Astrocyte of the spinal cord (primary cell): ENCODE results near the gene ISLR2.

Experiments used
- DNase-seq: peaks from one replicate; pipeline ENCODE4 v3.0.0; 2011; ENCODE audit warnings: low read depth, low spot score
- H3K4me3 ChIP-seq: 2 replicates; pipeline ENCODE4 v1.5.1; 2011; ENCODE audit warnings: low read depth, mild to moderate bottlenecking, low read length, moderate library complexity
- in situ Hi-C: cut with HindIII; loops from 2 replicates; pipeline ENCODE4 v1.10.0; 2017; ENCODE audit warnings: low sequenced_read_pairs
- TF ChIP-seq, protein P1 (sequence below): IDR thresholded peaks from 2 replicates; pipeline ENCODE4 v1.5.1; 2012; ENCODE audit warnings: low read depth, mild to moderate bottlenecking, low read length, inconsistent platforms

The ISLR2 gene

DNA sequence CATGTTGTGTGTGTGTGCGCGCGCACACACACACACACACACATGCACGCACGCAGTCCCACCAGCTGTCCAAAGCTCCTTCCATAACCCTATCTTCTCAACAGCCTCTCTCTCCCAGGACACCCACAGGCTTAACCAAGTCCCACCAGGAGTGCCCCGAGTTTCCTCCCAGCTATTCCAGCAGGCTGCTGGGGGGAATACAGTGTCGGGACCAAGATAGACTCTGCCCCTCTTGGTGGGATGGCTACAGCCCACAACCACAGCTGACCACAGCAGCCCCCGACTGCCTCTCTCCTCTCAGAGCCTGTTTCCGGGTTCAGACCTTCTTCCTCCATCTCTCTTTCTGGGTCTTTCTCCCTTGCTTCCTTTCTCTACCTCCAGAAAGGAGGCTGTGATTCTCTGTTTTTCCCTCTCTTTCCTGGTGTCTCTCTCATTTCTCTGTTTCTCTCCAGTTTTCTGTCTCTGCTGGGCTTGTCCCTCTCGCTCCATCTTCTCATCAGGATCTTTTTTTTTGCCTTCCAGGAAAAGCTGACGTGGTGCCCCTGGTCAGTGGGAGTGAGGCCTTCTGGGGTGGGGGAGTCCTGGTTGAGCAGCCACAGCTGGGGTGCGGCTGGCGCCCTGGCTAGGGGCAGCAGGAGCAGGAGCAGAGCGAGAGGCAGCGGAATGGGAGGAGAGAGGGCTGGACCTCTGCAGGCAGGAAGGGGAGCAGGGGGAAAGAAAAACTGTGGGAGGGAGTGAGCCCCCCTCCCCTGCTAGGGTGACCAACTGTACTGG, 39.9 kb downstream of the ISLR2 start:
- no peak for DNase-seq
- in situ Hi-C loops, result no loop called here
- H3K4me3 ChIP-seq, result no peak overlapping the region
- TF ChIP-seq, protein P1, sequence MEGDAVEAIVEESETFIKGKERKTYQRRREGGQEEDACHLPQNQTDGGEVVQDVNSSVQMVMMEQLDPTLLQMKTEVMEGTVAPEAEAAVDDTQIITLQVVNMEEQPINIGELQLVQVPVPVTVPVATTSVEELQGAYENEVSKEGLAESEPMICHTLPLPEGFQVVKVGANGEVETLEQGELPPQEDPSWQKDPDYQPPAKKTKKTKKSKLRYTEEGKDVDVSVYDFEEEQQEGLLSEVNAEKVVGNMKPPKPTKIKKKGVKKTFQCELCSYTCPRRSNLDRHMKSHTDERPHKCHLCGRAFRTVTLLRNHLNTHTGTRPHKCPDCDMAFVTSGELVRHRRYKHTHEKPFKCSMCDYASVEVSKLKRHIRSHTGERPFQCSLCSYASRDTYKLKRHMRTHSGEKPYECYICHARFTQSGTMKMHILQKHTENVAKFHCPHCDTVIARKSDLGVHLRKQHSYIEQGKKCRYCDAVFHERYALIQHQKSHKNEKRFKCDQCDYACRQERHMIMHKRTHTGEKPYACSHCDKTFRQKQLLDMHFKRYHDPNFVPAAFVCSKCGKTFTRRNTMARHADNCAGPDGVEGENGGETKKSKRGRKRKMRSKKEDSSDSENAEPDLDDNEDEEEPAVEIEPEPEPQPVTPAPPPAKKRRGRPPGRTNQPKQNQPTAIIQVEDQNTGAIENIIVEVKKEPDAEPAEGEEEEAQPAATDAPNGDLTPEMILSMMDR, result no peak

DNA sequence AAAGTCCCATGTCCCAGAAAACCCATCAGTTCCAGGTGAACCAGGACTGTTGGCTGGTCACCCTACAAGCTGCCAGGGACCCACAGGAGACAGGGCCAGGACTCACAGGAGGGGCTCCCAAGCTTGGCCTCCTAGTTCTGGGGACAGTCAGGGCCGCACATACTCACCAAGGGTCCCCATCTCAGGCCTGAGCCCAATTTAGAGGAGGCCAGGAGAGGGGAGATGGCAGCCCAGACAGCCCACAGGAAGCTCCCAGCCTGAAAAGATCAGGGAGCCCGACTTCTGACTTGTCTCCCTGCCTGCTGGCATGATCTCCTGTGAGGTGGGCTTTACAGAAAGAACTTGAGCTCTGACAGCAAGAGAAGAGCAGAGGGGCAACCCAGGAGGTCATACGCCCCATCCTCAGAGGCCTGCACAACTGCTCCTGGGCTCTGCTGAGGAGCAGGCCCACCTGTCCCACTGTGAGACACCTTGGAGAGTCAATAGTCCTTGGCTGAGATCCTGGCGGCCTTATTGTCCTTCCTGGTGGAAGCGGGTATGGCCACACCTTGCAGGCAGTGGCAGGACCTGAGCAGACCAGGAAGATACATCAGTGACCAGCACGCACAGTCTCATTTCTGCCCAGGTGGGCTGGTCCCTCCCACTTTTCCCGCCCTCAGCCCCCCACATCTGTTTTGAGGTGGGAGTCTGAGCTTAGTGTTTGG, 40.6 kb downstream of the ISLR2 start:
- TF ChIP-seq, protein P1, result no peak
- DNase-seq, result no peak
- H3K4me3 ChIP-seq, result no peak overlapping the region
- in situ Hi-C loops, result no loop called here

DNA sequence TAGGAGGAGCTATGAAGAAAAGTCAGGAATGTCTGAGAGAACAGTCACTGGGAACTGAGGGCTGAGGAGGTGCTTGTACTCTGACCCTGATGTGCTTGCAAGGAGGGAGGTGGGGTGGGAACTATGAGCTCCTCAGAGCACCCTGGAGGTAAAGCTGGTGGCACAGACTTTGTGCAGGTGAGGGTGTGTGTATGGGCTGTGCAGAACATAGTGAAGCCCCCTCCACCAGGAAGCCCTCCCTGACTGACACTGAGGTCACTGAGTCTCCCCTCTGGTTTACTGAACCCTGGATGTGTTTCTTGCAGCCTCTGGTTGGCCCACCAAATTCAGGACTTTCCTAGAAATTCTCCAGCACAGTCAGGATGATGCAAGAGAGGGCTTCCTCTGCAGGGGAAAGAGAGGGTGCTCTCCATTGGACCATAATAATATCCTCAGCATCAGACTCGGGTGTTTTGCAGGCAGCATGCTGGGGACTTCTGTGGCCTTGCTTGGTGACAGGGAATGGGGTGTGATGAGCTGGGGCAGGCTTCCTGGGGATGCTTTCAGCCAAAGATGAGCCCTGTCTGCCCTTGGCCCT, 41.7 kb downstream of the ISLR2 start:
- TF ChIP-seq, protein P1, result no peak
- no peak overlapping the region for H3K4me3 ChIP-seq
- no peak for DNase-seq
- in situ Hi-C loops, result no loop called here

DNA sequence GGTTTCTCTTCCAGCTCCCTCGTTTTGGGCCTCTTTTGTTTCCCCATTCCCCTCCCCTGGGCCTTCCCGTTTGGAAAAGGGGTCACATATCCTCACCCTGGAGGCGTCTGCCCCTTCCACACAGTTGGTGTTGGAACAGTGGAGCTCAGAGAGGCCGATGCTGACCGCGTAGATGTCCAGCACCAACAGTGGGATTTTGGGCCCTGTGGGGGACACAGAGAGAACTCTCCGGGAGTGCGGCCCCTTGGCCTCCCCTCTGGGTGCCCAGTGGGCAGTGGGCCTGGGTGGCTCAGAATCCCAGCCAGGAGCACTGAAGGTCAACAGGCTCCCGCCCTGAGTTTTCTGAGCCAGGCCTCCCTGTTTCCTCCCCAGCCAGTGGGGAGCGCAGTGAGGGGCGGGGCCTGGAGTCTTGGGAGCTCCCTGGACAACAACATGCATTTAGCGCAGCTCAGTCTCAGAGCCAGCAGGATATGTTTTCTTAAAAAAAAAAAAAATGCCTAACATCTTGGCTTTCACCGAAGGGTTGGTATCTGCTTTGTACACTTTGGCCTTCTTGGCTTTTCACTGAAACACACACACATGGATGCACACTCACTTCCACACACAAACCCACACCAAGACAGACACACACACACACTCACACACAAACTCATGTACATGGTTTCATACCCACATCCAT, 42.5 kb downstream of the ISLR2 start:
- TF ChIP-seq, protein P1, result no peak

DNA sequence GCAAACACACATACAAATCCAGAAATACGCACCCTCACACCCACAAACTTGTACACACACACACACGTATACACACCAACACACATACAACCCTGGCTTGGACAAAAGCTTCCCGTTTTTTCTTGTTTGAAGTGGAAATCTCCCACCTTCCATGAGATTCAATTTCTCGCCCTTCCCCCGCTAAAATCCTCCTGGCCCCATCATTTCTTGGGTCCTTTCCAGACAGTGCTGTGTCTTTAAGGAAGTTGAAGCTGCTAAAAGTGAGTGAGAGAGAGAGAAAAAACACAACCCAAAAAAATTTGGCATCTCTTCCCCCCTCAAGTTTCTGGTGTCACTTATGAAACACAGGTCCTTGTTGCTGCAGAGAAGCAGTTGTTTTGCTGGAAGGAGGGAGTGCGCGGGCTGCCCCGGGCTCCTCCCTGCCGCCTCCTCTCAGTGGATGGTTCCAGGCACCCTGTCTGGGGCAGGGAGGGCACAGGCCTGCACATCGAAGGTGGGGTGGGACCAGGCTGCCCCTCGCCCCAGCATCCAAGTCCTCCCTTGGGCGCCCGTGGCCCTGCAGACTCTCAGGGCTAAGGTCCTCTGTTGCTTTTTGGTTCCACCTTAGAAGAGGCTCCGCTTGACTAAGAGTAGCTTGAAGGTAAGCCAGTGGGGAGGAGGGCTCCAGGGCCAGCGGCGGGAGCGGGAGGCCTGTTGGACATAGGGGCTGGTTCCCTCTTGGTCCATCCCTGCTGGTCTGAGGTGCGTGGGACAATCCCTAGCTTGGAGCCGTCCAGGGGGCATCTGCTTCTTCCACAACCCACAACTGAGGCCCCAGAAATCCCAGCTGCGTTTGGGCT, 43.2 kb downstream of the ISLR2 start, which contains the start of gene ISLR:
ISLR (plus strand) TSS at position 331 of the 839 bp plus-strand sequence. CDS start 1,149 bp downstream, outside the sequence.
- H3K4me3 ChIP-seq, result peak within 1 kb of the TSS; percentile 41
- peak; percentile 75 for DNase-seq
- TF ChIP-seq, protein P1, result no peak
- in situ Hi-C loops, result no loop called here

More for the DNA sequence above, 42.5 kb downstream of the ISLR2 start:
- no peak overlapping the region for H3K4me3 ChIP-seq
- in situ Hi-C loops, result no loop called here
- DNase-seq, result peak; percentile 83
